OCI-LY1 (cell line): Measurements from ENCODE around the gene ATR.

Experiments
- EZH2 ChIP-seq: fragments of 200-600 bp; sonication (generic), shearing (Covaris generic); IDR thresholded peaks from 2 replicates; pipeline ENCODE4 v1.8.0; 2017; ENCODE audit warnings: borderline replicate concordance, mixed run types, mild to moderate bottlenecking, antibody characterized with exemption, low read length, moderate library complexity, mixed read lengths
- TF ChIP-seq, protein P1 (sequence below): fragments of 200-600 bp; sonication (generic), shearing (Covaris generic); IDR thresholded peaks from 2 replicates; pipeline ENCODE4 v1.5.1; 2017; ENCODE audit warnings: mild to moderate bottlenecking, antibody characterized with exemption, low read length, moderate library complexity, mixed read lengths

DNA sequence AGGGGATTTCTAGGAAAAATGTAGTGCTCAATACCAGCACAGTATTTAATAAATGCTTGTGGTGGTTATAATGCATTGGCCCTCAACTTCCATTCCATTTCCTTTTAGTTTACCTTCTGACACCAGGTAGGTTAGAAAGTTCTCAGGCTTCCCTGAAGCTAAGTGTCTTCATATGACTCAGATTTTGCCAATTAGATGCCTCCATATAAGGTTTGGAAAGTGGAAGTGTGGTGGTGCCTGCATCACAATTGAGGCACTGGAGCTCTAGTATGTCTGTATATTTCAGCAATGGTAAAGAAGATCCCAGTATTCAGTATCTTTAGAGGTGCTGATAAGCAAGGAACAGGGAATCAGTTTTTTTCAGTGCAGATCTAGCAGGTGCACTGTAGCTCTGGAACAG lies 149.0 kb downstream of the ATR start:
- TF ChIP-seq, protein P1, sequence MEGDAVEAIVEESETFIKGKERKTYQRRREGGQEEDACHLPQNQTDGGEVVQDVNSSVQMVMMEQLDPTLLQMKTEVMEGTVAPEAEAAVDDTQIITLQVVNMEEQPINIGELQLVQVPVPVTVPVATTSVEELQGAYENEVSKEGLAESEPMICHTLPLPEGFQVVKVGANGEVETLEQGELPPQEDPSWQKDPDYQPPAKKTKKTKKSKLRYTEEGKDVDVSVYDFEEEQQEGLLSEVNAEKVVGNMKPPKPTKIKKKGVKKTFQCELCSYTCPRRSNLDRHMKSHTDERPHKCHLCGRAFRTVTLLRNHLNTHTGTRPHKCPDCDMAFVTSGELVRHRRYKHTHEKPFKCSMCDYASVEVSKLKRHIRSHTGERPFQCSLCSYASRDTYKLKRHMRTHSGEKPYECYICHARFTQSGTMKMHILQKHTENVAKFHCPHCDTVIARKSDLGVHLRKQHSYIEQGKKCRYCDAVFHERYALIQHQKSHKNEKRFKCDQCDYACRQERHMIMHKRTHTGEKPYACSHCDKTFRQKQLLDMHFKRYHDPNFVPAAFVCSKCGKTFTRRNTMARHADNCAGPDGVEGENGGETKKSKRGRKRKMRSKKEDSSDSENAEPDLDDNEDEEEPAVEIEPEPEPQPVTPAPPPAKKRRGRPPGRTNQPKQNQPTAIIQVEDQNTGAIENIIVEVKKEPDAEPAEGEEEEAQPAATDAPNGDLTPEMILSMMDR: no peak
- TF ChIP-seq EZH2: no peak
